Small intestine (tissue), 7 donors: ENCODE data around the gene HSD11B2. TPM values are rescaled to one million over a fixed set of nuclear protein-coding genes. Genes with fewer than 3 reads are reported as not detected.
A peak's percentile ranks its signal among the peaks of the same experiment; 100 is the strongest.

ENCODE experiments used
- DNase-seq, 2 donors: peaks; one replicate each; pipeline versions ENCODE4 v3.0.0 to v3.0.0-alpha.2; 2013
- FAIRE-seq: peaks from 2 replicates; lab custom pipeline; 2012; peaks lifted over from hg19 to GRCh38; lab: Jason Lieb, UNC
- H3K27ac ChIP-seq, 3 donors: one replicate each; pipeline ENCODE4 v1.5.1; 2013; ENCODE audit warnings: low read length in 2 of 3, mild to moderate bottlenecking in 2 of 3, control low read depth in 1 of 3, inconsistent platforms in 1 of 3, low read depth in 1 of 3, moderate library complexity in 1 of 3
- H3K27me3 ChIP-seq, 3 donors: one replicate each; pipeline ENCODE4 v1.6.1; 2013; ENCODE audit warnings: low read length in 3 of 3, inconsistent platforms in 1 of 3; ENCODE audit not compliant: control insufficient read depth in 3 of 3, insufficient read depth in 3 of 3
- H3K36me3 ChIP-seq, 3 donors: one replicate each; pipeline ENCODE4 v1.6.1; 2013; ENCODE audit warnings: low read length in 3 of 3, inconsistent platforms in 1 of 3, low read depth in 1 of 3, mild to moderate bottlenecking in 1 of 3, moderate library complexity in 1 of 3; ENCODE audit not compliant: control insufficient read depth in 3 of 3, insufficient read depth in 2 of 3
- H3K4me1 ChIP-seq, 3 donors: one replicate each; pipeline ENCODE4 v1.6.1; 2013; ENCODE audit warnings: low read length in 2 of 3, inconsistent platforms in 1 of 3, low read depth in 1 of 3, mild to moderate bottlenecking in 1 of 3, moderate library complexity in 1 of 3; ENCODE audit not compliant: control insufficient read depth in 3 of 3, insufficient read depth in 2 of 3
- H3K4me3 ChIP-seq, 3 donors: one replicate each; pipeline ENCODE4 v1.5.1; 2013; ENCODE audit warnings: low read length in 3 of 3, control low read depth in 1 of 3, inconsistent platforms in 1 of 3, low read depth in 1 of 3, mild to moderate bottlenecking in 1 of 3, moderate library complexity in 1 of 3
- H3K9me3 ChIP-seq, 2 donors: one replicate each; pipeline ENCODE4 v1.6.1; 2013; ENCODE audit warnings: low read depth in 1 of 2, low read length in 1 of 2; ENCODE audit not compliant: control insufficient read depth in 2 of 2, insufficient read depth in 1 of 2
- WGBS, 3 donors: extraction: QIAGEN DNeasy Blood & Tissue Kit; methylation state at CpG; one replicate each; pipeline ENCODE4 v1.1.7; 2013; 5-methylcytosine and 5-hydroxymethylcytosine counted together
- polyA plus RNA-seq, 4 donors: library from polyadenylated mRNA; stranded (reverse) in 3 of 4; unstranded in 1 of 4; fragments of 200-250 nt in 3 of 4; fragments of 120-200 nt in 1 of 4; gene quantifications; one replicate each; pipeline versions ENCODE4 v1.2.1 to v1.2.3, GENCODE V29; 2013
- donor health status: healthy with polysubstance abuse.
- donor health status: control.
- donor health status: control.
- donor health status: Bipolar disorder and iron deficiency.
- donor health status: healthy.

Gene HSD11B2
- polyA plus RNA-seq, 4 donors, result 9.7 to 166 (median 111) TPM

DNA sequence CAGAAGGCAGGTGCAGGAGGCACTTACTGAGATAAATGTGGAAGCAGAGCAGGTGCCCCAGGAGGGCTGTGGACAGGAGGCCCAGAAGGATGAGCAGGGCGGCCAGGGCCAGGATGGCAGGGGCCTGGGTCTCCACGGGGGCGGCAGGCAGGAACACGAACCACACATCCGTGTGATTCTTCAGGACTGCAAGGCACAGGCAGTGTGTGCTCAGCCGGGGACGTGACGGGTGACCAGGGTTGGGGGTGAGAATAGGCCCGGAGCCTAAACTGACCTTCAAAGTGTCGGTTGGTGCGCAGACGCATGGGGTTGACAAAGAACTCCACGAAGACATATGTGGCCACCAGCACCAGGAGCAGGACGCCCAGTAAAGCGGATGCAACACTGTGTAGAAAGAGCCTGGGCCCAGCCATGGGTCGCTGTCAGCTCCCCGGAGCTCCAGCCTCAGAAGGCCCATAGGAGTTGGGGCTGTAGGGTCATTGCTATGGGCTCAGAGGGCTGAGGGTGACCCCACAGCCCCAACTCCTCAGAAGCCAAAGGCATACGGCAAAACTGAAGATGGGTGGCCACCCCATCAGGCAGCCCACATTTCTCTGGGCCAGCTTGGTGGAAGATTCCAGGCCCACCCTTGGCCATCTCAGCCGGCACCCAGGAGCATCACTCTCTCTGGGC is 32.2 kb upstream of the HSD11B2 start:
- peak overlapping the region in 1 of 3 donors; percentile 17 for H3K27ac ChIP-seq
- H3K4me3 ChIP-seq, result no peak overlapping the region
- peaks cover 0 to 15% (median 0%) of the 10 kb centered on the region in 3 donors for H3K27me3 ChIP-seq
- DNase-seq, result no peak
- H3K4me1 ChIP-seq, result peaks cover 0 to 41% (median 14%) of the 10 kb centered on the region in 3 donors
- no peak for FAIRE-seq
- no peaks in the 10 kb centered on the region for H3K9me3 ChIP-seq
- peaks cover 0 to 11% (median 0%) of the 10 kb centered on the region in 3 donors for H3K36me3 ChIP-seq
- WGBS, 3 donors, result 91 to 94% (median 93%) methylated on average over 19 of the region's 19 CpGs

GRCh38 chr16:67399218-67399733 is 31.6 kb upstream of the HSD11B2 start:
- Histone ChIP-seq H3K27ac (no peak overlapping the region), H3K4me3 (no peak overlapping the region), H3K36me3 (peaks cover 0 to 13% (median 0%) of the 10 kb centered on the region in 3 donors), H3K27me3 (peaks cover 0 to 9% (median 0%) of the 10 kb centered on the region in 3 donors), H3K4me1 (peaks cover 2 to 41% (median 14%) of the 10 kb centered on the region in 3 donors), H3K9me3 (no peaks in the 10 kb centered on the region)
- DNase-seq (peak in 1 of 2 donors; percentile 75), FAIRE-seq (no peak)
- WGBS, 3 donors, result 34 to 47% (median 36%) methylated on average over 38 to 42 of the region's 42 CpGs

DNA sequence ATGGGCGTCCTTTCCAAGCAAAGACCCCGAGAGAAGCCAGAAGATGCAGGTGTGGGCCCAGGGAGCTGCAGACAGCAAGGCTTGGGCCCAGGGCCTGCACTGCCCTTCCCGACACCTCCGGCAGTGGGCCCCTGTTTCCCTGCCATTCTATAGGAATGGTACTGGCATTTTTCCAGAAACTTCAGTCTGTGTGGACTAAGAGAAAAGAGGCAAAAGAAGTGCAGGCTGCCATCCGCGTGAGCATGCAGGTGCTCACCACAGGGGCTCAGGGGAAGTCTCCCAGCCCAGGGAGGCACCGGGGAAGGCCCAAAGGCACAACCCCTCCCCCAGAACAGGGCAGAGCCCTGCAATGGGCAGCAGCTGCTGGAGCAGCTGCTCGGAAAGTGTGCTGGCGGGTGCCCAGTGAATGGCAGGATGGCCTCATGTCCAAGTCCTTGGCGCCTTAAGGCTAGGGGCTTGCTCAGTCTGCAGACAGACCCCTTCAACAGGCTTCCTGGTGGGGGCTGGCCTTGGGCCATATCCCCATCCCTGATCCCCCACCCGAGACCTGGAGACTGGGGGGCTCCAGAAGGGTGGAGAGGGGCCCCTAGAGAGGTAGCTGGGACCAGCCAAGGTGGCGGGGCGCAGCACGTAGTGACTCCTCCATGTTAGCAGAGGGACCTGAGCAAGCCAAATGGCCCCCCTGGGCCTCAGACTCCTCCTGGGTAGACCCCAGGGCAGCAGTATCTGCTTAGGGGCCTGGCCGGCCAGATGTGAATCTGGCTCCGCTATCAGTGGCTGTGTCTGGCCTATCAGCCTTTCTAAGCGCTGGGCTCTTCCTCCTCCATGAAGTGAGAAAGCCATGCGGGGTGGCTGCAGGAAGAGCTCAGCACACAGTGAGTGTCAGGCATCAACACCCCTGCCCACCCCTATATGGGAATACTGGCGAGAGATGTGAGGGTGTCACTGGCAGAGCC is 30.9 kb upstream of the HSD11B2 start:
- Histone ChIP-seq H3K4me1 (peaks cover 3 to 44% (median 13%) of the 10 kb centered on the region in 3 donors), H3K36me3 (peaks cover 0 to 16% (median 0%) of the 10 kb centered on the region in 3 donors), H3K9me3 (no peaks in the 10 kb centered on the region), H3K27ac (no peak overlapping the region), H3K27me3 (peaks cover 0 to 4% (median 0%) of the 10 kb centered on the region in 3 donors), H3K4me3 (no peak overlapping the region)
- FAIRE-seq, result no peak
- DNase-seq, result no peak
- WGBS, 3 donors, result 61 to 75% (median 67%) methylated on average over 19 of the region's 19 CpGs

DNA sequence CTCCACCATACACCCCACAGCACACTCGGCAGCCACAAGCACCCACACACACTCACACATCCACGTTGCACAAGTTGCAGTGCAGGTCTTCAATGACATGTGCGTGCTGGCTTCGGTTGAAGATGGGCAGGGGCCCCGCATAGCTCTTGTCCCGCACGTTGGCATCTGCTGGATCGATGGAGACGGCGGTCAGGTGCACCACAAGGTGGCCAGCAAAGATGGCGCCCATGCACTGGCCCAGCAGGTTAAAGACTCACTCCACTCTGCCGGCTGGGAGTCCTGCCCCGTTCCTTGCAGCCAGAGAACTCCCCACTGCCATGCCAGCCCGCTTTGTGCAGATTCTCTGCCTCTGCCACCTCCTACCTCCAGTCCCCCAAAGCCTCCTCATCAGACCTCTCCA is 30.0 kb upstream of the HSD11B2 start:
- H3K36me3 ChIP-seq, result peaks cover 0 to 18% (median 0%) of the 10 kb centered on the region in 3 donors
- FAIRE-seq (no peak), DNase-seq (no peak)
- H3K9me3 ChIP-seq, result no peaks in the 10 kb centered on the region
- no peak overlapping the region for H3K27ac ChIP-seq
- no peak overlapping the region for H3K4me3 ChIP-seq
- peaks cover 3 to 37% (median 5%) of the 10 kb centered on the region in 3 donors for H3K4me1 ChIP-seq
- H3K27me3 ChIP-seq, result no peaks in the 10 kb centered on the region
- WGBS, 3 donors, result 91 to 95% (median 93%) methylated on average over 14 of the region's 14 CpGs

DNA sequence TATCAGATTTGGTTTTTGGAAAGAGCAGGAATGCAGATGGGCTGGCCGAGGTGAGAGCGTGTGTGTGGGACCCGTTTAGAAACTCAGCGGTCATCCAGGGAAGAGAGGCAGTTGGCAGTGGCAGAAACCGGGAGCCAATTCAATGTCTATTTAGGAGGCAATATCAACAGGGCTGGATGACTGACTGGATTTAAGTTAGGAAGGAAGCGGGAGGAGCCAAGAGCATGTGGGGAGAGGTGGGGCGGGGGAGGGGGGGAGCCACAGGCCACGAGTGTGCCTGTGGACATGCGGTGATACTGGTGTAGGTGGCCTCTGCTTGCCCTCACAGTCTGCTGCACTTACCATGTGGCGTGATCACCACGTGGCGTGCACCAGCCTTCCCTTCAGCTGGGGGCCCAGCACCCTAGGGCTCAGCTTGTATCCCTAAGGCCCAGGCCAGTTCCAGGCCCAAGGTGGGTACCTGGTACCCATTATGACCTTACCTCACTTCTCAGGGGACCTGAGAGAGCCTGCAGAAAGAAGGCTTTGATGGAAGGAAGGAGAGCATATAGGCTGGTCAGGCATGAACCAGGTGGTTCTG is 26.9 kb upstream of the HSD11B2 start:
- FAIRE-seq (no peak), DNase-seq (no peak)
- no peaks in the 10 kb centered on the region for H3K9me3 ChIP-seq
- 80 to 81% (median 80%) methylated on average over 12 of the region's 12 CpGs for WGBS, 3 donors
- H3K27me3 ChIP-seq, result no peaks in the 10 kb centered on the region
- H3K4me3 ChIP-seq, result no peak overlapping the region
- peak overlapping the region in 2 of 3 donors; percentile 72 to 74 for H3K27ac ChIP-seq
- H3K4me1 ChIP-seq, result peaks cover 0 to 23% (median 3%) of the 10 kb centered on the region in 3 donors
- peaks cover 0 to 14% (median 0%) of the 10 kb centered on the region in 3 donors for H3K36me3 ChIP-seq

GRCh38 chr16:67404740-67405226 is 26.1 kb upstream of the HSD11B2 start:
- H3K27ac ChIP-seq, result peak overlapping the region in 2 of 3 donors; percentile 72 to 74
- no peaks in the 10 kb centered on the region for H3K27me3 ChIP-seq
- peaks cover 0 to 15% (median 0%) of the 10 kb centered on the region in 3 donors for H3K36me3 ChIP-seq
- H3K9me3 ChIP-seq, result no peaks in the 10 kb centered on the region
- FAIRE-seq (no peak), DNase-seq (peak; percentile 95 to 96)
- 45 to 68% (median 57%) methylated on average over 5 of the region's 5 CpGs for WGBS, 3 donors
- H3K4me1 ChIP-seq, result peaks cover 0 to 15% (median 3%) of the 10 kb centered on the region in 3 donors
- no peak overlapping the region for H3K4me3 ChIP-seq

- no peaks in the 10 kb centered on the region for H3K27me3 ChIP-seq
- peaks cover 0 to 14% (median 3%) of the 10 kb centered on the region in 3 donors for H3K4me1 ChIP-seq
- 80 to 88% (median 88%) methylated on average over 8 of the region's 8 CpGs for WGBS, 3 donors
- no peak overlapping the region for H3K4me3 ChIP-seq
- DNase-seq (no peak), FAIRE-seq (no peak)
- peak overlapping the region in 1 of 3 donors; percentile 69 for H3K27ac ChIP-seq
- no peaks in the 10 kb centered on the region for H3K9me3 ChIP-seq
- H3K36me3 ChIP-seq, result peaks cover 0 to 15% (median 0%) of the 10 kb centered on the region in 3 donors
These were observed 25.6 kb upstream of the HSD11B2 start for GRCh38 chr16:67405336-67405735.
